ENCODE results near the gene MAD1L1.
"Not testable (repeated sequence)": the region's sequence is repeated elsewhere in the genome, so short reads cannot be mapped to it uniquely, and the experiment has no call there.

MAD1L1 gene

DNA sequence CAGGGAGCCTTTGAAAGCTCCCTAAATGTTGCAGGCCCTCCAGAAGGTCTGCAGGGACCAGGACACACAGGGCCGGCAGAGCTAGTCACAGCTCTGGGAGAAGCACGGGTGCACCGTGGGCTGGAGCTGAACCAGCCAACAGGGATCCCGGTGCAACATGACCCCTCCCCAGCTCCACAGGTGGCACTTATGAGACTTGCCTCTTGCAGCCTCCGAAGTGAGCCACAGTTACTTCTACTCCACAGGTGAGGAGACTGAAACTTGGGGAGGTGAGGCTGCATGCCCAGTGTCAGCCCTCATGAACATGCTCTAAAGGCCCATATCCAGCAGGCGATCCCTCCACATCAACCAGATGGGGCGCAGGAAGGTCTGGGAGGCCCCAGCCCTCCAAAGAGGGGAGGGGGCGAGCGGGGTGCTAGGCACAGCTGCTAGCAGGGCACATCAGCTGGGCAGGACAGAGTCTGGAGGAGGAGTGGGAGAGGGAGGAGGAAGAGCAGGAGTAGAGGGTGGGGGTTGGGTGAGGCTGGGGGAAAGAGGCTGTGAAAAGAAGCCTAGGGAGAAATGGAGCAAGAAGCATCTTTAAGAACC, 338.3 kb downstream of the MAD1L1 start:
- no peak for DNase-seq (ENCODE audit: low spot score)

- DNase-seq (ENCODE audit: low spot score), result no peak
These were observed 339.3 kb downstream of the MAD1L1 start for GRCh38 chr7:1893451-1893850.

- no peak for DNase-seq (ENCODE audit: low spot score)
These were observed 339.7 kb downstream of the MAD1L1 start for GRCh38 chr7:1893036-1893435.

- DNase-seq (ENCODE audit: low spot score), result no peak
These were observed 340.5 kb downstream of the MAD1L1 start for GRCh38 chr7:1892011-1892965.

DNA sequence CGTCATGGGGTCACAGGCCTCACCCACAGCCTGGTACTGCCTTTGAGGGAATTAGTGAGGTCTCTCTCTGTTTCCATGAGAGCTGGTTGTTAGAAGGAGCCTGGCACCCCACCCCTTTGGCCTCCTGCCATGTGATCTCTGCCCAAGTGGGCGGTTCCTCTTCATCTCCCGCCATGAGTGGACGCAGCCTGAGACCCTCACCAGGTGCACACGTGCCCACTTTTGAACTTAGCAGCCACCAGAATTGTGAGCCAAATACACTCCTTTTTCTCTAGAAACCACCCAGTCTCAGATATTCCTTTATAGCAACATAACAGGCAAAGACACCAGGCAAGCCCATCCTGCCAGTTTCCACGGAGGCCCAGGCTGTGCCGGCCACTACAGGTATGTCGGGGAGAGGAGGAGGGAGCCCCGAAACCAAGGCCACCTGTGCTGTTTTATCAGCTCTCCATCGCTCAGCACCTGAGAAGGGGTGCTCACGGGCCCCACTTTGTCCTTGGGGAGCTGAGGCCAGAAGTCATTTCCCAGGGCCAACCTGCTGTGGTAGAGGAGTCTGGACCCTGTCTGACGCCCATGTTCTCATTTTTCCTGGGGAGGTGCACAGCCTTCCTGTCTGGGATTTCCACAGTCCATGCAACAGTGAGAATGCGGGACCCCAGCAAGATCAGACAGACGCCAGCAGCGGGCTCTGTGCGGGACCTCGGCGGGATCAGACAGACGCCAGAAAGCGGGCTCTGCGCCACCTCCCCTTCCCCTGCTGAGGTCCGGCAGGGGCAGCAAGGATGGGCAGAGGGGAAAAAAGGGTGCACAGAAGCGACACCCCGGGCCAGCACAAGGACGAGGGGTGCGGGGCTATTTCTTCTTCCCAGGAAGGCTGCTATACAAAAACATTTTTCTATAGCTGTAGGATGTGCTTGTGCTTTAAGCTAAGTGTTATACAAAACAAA, 342.2 kb downstream of the MAD1L1 start:
- DNase-seq (ENCODE audit: low spot score), result no peak

DNA sequence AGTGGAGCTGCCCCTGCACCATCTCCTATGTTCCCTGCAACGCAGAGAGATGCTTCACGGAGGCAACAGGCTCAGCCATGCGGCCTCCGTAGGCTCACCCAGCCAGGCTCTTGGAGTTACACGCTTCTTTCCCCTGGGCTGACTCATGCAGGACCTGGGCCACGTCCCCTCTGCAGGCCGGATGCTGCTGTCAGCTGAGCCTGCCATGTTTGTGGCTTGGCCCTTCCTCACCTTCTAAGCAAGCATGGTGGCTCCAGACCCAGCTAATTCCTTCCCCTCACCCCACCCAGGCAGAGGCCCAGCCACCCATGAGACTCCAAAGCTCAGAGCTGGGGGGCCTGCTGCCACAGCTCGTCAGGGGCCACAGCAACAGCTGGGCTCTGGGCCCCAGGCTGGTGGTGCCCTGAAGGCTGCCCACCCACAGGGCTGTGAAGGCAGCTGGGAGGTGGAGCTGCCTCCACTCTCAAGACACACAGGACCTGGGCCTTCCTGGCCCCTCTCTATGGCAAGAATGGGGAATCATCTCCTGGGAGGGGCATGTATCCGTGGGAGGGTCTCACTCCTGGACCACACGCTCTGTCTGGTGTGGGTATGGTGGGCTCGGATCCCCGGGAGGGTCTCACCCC, 343.1 kb downstream of the MAD1L1 start:
- peak; percentile 78 for DNase-seq (ENCODE audit: low spot score)

DNA sequence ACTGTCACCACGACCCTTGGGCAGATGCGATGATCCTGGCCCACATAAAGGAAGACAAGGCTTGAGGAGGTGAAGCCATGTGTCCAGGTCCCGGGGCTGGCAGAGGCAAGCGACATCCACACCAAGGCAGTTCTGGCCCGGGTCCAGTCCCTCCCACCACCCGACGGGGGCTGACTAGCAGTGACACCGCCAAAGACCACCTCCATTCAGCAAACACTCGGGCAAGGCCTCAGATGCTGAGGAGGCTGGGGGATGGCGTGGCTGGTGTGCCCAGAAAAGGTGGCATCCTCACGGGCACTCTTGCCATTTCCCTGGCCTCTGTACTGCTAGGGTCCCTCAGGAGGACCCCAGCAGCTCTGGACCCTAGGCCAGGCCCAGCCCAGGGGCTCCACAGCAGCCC, 343.7 kb downstream of the MAD1L1 start:
- no peak for DNase-seq (ENCODE audit: low spot score)

DNA sequence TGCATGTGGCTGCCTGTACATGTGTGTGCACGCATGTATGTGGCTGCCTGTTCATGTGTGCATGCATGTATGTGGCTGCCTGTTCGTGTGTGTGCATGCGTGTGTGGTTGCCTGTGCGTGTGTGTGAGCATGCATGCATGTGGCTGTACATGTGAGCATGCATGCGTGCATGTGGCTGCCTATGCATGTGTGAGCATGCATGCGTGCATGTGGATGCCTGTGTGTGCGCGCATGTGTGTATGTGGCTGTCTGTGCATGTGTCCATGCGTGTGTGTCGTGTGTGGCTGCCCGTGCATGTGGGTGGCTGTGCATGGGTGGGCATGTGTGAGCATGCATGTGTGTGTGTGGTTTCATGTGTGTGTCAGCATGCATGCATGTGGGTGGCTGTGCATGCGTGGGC, 344.3 kb downstream of the MAD1L1 start:
- DNase-seq (ENCODE audit: low spot score), result no peak

DNA sequence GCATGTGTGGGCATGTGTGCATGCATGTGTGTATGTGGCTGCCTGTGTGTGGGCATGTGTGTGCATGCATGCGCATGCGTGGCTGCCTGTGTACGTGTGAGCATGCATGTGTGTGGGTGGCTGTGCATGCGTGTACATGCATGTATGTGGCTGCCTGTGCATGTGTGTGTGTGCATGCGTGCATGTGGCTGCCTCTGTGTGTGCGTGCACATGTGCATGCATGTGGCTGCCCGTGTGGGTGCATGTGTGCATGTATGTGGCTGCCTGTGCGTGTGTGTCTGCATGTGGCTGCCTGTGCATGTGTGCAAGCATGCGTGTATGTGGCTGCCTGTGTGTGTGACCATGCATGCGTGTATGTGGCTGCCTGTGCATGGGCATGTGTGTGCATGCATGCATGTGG, 345.5 kb downstream of the MAD1L1 start:
- no peak for DNase-seq (ENCODE audit: low spot score)

DNA sequence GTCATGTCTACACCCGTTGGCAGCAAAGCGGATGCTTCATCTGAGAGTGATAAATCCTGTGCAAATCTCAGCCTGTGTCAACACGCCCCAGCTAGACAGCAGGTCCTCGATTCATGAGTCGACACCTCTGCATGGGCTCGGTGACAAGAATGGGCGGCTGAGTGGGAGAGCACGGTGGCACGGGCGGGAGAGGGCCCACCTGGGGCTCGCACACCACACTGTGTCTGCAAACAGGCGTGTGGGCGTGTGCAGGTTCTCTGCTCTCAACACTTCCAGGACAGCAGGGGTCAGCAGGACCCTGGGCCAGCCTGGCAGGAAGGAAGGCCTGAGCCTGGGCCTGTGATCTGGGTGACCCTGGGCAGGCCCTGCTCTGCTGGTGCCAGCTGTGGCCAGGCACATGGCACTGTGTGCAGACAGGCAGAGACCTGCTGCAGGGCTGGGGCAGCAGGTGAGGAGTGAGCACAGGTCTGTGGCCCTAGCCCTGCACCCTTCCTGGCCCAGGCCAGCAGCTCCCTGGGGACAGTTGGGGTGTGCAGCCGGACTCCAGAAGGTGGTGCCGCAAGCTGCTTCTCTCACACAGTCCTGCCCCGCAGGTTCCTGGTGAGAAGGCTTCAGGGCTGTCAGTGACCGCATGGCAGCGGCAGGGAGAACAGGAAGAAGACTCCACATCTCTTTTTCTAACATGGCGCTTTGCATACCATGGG, 346.2 kb downstream of the MAD1L1 start:
- no peak for DNase-seq (ENCODE audit: low spot score)

GRCh38 chr7:1885465-1886226, 347.1 kb downstream of the MAD1L1 start:
- no peak for DNase-seq (ENCODE audit: low spot score)

GRCh38 chr7:1884583-1885350, 348.0 kb downstream of the MAD1L1 start:
- no peak for DNase-seq (ENCODE audit: low spot score)

DNA sequence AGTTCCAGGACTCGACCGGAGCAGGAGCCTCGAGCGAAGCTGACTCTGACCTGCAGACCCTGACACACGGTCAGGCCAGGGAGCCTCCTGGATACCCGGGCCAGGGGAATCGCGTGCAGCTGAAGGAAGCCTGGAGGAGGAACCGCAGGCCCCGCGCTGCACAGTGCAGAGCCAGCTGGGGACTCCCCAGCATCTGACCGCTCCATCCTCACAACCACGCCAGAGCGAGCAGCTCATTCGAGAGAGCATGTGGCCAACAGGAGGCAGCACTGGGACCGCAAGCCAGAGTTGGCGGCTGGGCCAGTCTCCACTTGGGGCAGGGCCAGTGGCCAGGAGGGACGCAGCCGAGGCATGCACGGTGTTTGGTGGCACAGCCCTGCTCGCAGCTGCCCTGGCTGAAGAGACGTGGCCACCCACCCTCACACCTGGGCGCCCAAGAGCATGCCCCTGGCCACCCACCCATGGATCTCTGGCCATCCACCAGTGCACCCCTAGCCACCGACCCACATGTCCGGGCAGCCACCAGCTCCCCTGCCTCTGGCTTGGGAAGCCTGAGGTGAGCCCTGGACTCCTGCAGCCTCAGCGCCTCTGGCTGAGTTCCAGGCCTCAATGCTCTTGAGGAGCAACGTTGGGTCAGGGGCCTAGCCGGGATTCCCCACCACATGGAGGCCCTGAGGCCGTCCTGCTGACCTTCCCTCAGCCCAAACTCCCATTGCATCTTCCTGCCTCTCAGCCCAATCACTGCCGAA, 348.7 kb downstream of the MAD1L1 start:
- no peak for DNase-seq (ENCODE audit: low spot score)

- peak; percentile 95 for DNase-seq (ENCODE audit: low spot score)
These were observed 349.5 kb downstream of the MAD1L1 start for GRCh38 chr7:1883031-1883761.

- no peak for DNase-seq (ENCODE audit: low spot score)
These were observed 350.3 kb downstream of the MAD1L1 start for GRCh38 chr7:1882451-1882850.

DNA sequence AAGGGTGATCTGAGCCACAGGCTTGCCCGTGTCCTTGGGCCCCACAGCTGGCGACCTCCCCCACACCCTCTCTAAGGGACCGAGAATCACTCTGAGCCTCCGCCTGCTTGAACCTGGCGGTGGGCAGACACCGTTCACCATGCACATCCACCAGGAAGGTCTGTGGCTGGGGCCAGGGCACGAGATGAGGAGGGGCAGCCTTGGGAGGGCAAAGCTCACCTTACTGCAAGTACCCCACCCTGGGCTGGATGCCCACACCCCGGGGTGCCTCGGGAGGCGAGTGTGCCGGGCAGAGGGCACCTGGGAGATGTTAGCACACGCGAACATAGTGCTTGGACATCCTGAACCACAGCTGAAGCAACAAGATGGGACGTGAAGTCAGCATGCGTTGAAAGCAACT, 350.8 kb downstream of the MAD1L1 start:
- no peak for DNase-seq (ENCODE audit: low spot score)

DNA sequence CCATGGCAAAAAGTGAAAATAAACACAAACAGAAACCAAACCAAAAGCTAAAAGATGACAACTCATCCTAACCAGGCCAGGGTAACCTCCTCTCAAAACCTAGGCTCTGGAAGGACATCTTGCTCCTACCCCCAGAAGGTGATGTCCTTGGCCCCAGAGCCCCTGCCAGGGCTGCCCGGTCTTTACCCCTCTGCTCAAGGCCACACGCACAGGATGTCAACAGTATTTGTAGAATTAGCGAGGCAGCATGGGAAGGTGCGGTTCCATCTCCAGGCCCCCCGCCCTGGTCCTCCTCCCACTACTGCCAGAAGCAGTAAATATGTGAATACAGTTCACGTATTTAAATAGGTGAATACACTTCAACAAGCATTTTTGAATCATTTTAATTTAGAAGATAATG, 356.1 kb downstream of the MAD1L1 start:
- not testable (repeated sequence) for DNase-seq (ENCODE audit: low spot score)
